DOHH2 (cell line): ENCODE data around the gene PSMA7.
A peak's percentile ranks its signal among the peaks of the same experiment; 100 is the strongest.

Experiments
- H3F3A ChIP-seq: fragments of 200-600 bp; sonication (generic), shearing (Covaris generic); 2 replicates; pipeline ENCODE4 v1.6.0; 2016; ENCODE audit warnings: antibody characterized with exemption, mild to moderate bottlenecking; ENCODE audit not compliant: control insufficient read depth, insufficient read depth
- H3K27ac ChIP-seq: fragments of 200-600 bp; sonication (generic); 2 replicates; pipeline ENCODE4 v1.5.1; 2014; ENCODE audit warnings: low read depth, mild to moderate bottlenecking, low read length, moderate library complexity
- H3K27me3 ChIP-seq: fragments of 200-600 bp; sonication (generic); 2 replicates; pipeline ENCODE4 v1.6.1; 2014; ENCODE audit warnings: mild to moderate bottlenecking, low read length, mixed read lengths; ENCODE audit not compliant: control insufficient read depth
- H3K36me3 ChIP-seq: fragments of 200-600 bp; sonication (generic); 2 replicates; pipeline ENCODE4 v1.6.1; 2014; ENCODE audit warnings: mild to moderate bottlenecking, low read length, moderate library complexity, mixed read lengths; ENCODE audit not compliant: control insufficient read depth
- H3K4me1 ChIP-seq: fragments of 200-600 bp; sonication (generic); 2 replicates; pipeline ENCODE4 v1.6.1; 2014; ENCODE audit warnings: mild to moderate bottlenecking, low read length, mixed read lengths; ENCODE audit not compliant: control insufficient read depth
- H3K4me2 ChIP-seq: fragments of 200-600 bp; sonication (generic); 2 replicates; pipeline ENCODE4 v1.6.0; 2014; ENCODE audit warnings: mild to moderate bottlenecking, low read length, moderate library complexity
- H3K4me3 ChIP-seq: fragments of 200-600 bp; sonication (generic); 2 replicates; pipeline ENCODE4 v1.5.1; 2014; ENCODE audit warnings: mild to moderate bottlenecking, low read length, mixed read lengths
- H3K79me2 ChIP-seq: fragments of 200-600 bp; sonication (generic); 2 replicates; pipeline ENCODE4 v1.6.1; 2014; ENCODE audit warnings: mild to moderate bottlenecking, low read length, mixed read lengths; ENCODE audit not compliant: control insufficient read depth
- H3K9me2 ChIP-seq: fragments of 200-600 bp; sonication (generic); replicated peaks from 2 replicates; pipeline ENCODE4 v1.6.1; 2014; ENCODE audit warnings: mild to moderate bottlenecking, low read length, mixed read lengths; ENCODE audit not compliant: control insufficient read depth
- H3K9me3 ChIP-seq: fragments of 200-600 bp; sonication (generic); 2 replicates; pipeline ENCODE4 v1.6.1; 2014; ENCODE audit warnings: antibody characterized with exemption, low read length, mixed read lengths; ENCODE audit not compliant: control insufficient read depth, insufficient read depth
- H4K20me1 ChIP-seq: fragments of 200-600 bp; sonication (generic); 2 replicates; pipeline ENCODE4 v1.6.0; 2014; ENCODE audit warnings: low read depth, mild to moderate bottlenecking, antibody characterized with exemption, low read length, moderate library complexity; ENCODE audit not compliant: control insufficient read depth, insufficient read depth
- EZH2phosphoT487 ChIP-seq: fragments of 200-600 bp; sonication (generic); IDR thresholded peaks from 2 replicates; pipeline ENCODE4 v1.6.1; 2017; ENCODE audit warnings: borderline replicate concordance, mild to moderate bottlenecking, antibody characterized with exemption, low read length, moderate library complexity, mixed read lengths
- TF ChIP-seq, protein P1 (sequence below): fragments of 200-600 bp; sonication (generic); IDR thresholded peaks from one replicate; pipeline ENCODE4 v1.5.1; 2014; ENCODE audit warnings: antibody characterized with exemption, mild to moderate bottlenecking, low read depth, low read length; ENCODE audit not compliant: poor library complexity, severe bottlenecking

Gene PSMA7

DNA sequence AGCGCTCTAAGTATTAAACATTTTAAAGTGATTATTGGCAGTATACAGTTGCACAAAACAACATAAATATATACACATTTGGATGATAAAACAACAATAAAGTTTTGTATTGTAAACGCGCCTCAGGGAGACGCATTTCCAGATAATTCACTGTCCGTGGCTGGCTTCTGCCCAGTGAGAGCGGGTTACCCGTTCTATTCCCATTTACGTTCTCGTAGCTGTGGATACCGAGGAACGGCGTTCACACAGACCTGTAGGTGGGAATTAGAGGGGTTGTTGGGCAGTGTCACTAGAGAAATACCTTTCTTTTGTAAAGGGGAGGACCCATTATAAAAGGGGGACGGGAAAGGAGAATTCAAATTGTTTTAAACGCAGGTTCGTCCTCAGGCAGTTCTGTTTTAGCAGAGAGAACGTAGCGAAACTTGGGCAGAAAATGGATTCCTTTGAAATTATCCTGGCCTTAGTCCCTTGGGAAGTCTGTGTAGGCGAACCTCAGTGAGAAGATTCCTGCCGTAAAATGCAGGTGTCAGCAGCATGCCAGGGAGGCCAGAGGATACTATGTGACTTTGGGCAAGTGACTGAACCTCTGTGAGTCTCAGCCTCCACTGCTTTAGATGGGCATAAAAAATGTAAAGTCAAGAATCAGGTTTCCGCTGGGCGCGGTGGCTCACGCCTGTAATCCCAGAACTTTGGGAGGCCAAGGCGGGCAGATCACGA, 40.4 kb upstream of the PSMA7 start:
- Histone ChIP-seq H3F3A (peaks cover 10% of the 10 kb centered on the region), H4K20me1 (no peaks in the 10 kb centered on the region), H3K9me2 (no peaks in the 10 kb centered on the region), H3K4me2 (peak overlapping the region; percentile 89), H3K9me3 (no peaks in the 10 kb centered on the region), H3K36me3 (peaks cover 3% of the 10 kb centered on the region), H3K79me2 (peaks cover 64% of the 10 kb centered on the region), H3K27me3 (no peaks in the 10 kb centered on the region), H3K4me3 (peak overlapping the region; percentile 80), H3K27ac (peak overlapping the region; percentile 60), H3K4me1 (peaks cover 45% of the 10 kb centered on the region)
- TF ChIP-seq EZH2phosphoT487: no peak
- TF ChIP-seq, protein P1, sequence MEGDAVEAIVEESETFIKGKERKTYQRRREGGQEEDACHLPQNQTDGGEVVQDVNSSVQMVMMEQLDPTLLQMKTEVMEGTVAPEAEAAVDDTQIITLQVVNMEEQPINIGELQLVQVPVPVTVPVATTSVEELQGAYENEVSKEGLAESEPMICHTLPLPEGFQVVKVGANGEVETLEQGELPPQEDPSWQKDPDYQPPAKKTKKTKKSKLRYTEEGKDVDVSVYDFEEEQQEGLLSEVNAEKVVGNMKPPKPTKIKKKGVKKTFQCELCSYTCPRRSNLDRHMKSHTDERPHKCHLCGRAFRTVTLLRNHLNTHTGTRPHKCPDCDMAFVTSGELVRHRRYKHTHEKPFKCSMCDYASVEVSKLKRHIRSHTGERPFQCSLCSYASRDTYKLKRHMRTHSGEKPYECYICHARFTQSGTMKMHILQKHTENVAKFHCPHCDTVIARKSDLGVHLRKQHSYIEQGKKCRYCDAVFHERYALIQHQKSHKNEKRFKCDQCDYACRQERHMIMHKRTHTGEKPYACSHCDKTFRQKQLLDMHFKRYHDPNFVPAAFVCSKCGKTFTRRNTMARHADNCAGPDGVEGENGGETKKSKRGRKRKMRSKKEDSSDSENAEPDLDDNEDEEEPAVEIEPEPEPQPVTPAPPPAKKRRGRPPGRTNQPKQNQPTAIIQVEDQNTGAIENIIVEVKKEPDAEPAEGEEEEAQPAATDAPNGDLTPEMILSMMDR: no peak

DNA sequence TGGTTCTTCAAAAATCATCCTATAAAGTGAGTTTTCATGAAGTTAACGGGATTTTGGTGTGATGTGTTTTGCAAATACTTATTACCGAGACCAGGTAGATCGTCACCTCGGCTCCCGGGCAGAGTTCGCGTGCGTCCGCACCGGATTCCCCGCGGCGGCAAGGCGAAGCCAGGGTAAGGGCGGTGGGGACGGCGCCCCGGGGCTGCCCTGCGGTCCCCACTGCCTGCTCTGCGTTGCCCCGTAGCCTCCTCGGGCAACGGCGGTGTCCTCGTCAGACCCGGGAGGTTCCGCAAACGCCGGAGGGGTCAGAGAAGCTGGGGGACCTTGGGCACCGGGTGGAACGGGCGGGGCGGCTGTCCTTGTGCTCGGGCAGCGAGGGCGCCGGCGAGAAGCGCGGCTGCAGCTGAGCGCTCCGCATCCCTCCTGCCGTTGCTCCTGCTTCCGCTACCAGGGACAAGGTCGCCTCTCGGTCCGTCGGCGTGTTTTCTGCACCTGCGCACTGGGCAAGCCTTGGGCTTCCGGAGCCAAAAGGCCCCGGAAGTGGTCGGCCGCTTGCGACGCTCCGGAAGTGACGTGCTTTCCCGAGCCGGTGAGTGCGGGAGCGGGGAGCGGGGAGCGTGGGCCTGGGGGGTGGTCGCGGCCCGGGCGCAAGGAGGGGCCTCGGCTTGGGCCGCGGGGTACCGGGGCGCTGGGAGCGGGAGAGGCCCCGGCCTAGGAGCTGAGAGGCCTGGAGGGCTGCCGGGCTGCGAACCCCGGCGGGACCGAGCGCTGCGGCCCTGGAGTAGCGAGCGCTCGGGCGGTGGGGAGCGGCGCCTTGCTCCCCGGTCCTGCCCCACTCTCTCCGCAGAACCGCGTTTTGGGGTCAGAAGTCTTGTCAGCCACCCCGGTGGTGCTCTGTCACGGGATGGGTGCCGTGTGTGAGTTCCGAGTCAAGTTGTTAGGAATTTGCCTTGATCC, 39.6 kb upstream of the PSMA7 start, which contains the start of gene MTG2:
TSS of gene MTG2 (plus strand) at position 560 of the 957 bp plus-strand sequence. CDS start 10,393 bp downstream, outside the sequence.
- no peaks in the 10 kb centered on the region for H3K9me3 ChIP-seq
- H3K36me3 ChIP-seq: peaks cover 3% of the 10 kb centered on the region
- peaks cover 57% of the 10 kb centered on the region for H3K79me2 ChIP-seq
- H3K27ac ChIP-seq: peak within 1 kb of the TSS; percentile 60
- TF ChIP-seq, protein P1: no peak
- TF ChIP-seq EZH2phosphoT487: no peak
- H3F3A ChIP-seq: peaks cover 10% of the 10 kb centered on the region
- H3K27me3 ChIP-seq: no peaks in the 10 kb centered on the region
- H4K20me1 ChIP-seq: no peaks in the 10 kb centered on the region
- peak within 1 kb of the TSS; percentile 89 for H3K4me2 ChIP-seq
- H3K4me1 ChIP-seq: peaks cover 39% of the 10 kb centered on the region
- peak within 1 kb of the TSS; percentile 80 for H3K4me3 ChIP-seq
- H3K9me2 ChIP-seq: no peaks in the 10 kb centered on the region

DNA sequence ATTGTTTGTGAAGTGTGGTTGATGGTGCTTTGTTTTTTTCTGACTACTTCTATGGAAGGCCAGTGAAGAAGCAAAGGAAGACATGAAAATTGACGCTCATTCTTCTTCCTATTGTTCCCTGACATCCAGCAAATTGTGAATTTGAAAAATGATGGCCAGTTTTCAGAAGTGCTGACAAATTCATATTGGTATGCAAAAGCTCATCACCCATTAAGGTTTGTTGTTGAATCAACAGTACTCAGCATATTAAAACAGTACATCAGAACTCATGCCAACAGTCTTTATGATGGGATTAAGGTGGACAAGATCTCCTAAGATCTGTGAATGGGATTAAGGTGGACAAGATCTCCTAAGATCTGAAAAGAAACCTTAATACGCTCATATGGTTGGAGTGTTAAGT, 38.6 kb upstream of the PSMA7 start:
- Histone ChIP-seq H3K27me3 (no peaks in the 10 kb centered on the region), H3K4me2 (peak overlapping the region; percentile 89), H4K20me1 (no peaks in the 10 kb centered on the region), H3K9me2 (no peaks in the 10 kb centered on the region), H3F3A (peaks cover 10% of the 10 kb centered on the region), H3K36me3 (peaks cover 3% of the 10 kb centered on the region), H3K9me3 (no peaks in the 10 kb centered on the region), H3K4me3 (peak overlapping the region; percentile 80), H3K79me2 (peaks cover 47% of the 10 kb centered on the region), H3K27ac (peak overlapping the region; percentile 60), H3K4me1 (peaks cover 30% of the 10 kb centered on the region)
- TF ChIP-seq EZH2phosphoT487: no peak
